Measurements from ENCODE around the gene ARL15. TPM values are rescaled to one million over a fixed set of nuclear protein-coding genes. Genes with fewer than 3 reads are reported as not detected.

Gene ARL15
- total RNA-seq, 4 donors from 2014 or later, result 19.6 to 52.5 (median 30.6) TPM

- TF ChIP-seq, protein P1, sequence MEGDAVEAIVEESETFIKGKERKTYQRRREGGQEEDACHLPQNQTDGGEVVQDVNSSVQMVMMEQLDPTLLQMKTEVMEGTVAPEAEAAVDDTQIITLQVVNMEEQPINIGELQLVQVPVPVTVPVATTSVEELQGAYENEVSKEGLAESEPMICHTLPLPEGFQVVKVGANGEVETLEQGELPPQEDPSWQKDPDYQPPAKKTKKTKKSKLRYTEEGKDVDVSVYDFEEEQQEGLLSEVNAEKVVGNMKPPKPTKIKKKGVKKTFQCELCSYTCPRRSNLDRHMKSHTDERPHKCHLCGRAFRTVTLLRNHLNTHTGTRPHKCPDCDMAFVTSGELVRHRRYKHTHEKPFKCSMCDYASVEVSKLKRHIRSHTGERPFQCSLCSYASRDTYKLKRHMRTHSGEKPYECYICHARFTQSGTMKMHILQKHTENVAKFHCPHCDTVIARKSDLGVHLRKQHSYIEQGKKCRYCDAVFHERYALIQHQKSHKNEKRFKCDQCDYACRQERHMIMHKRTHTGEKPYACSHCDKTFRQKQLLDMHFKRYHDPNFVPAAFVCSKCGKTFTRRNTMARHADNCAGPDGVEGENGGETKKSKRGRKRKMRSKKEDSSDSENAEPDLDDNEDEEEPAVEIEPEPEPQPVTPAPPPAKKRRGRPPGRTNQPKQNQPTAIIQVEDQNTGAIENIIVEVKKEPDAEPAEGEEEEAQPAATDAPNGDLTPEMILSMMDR (IDR thresholded peaks at IDR 0.05; ENCODE audit: low read depth), result no peak
Observed at GRCh38 chr5:53915120-53915519, 395.3 kb downstream of the ARL15 start.

DNA sequence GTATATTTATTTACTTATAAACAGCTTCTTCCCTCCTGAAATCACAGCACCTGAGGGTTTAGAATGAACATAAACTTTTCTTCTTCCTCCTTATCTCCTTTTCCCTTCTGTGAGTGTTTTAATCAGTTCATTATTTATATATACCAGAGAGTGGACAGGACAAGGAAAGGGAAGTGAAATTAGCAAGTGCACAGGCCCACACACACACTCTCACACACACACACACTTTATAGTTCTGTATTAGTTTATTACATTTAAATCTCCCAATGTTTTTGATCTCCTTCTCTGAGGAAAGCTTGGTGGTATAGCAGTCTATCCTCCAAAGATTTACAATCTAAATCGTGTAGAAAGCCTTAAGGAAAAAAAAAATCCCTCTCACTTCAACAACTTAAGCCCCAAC is 396.4 kb downstream of the ARL15 start:
- TF ChIP-seq, protein P1 (IDR thresholded peaks at IDR 0.05; ENCODE audit: low read depth), result no peak

GRCh38 chr5:53908757-53909156 is 401.6 kb downstream of the ARL15 start:
- TF ChIP-seq, protein P1 (IDR thresholded peaks at IDR 0.05; ENCODE audit: low read depth), result no peak

DNA sequence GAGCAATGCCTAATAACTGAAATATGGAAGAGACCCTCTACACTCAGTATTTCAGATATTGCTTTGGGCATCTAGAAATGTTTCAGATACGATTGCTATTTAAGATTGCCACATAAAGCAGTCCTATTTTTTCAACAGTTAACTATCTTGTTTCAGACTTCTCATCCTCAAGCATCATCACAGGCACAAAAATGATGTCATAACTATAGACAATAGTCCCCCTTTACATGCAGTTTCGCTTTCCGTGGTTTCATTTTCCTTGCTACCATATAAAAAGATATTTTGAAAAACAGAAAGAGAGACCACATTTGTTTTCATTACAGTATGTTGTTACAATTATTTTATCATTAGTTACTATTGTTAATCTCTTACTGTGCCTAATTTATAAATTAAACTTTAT is 402.5 kb downstream of the ARL15 start:
- TF ChIP-seq, protein P1 (IDR thresholded peaks at IDR 0.05; ENCODE audit: low read depth), result no peak

DNA sequence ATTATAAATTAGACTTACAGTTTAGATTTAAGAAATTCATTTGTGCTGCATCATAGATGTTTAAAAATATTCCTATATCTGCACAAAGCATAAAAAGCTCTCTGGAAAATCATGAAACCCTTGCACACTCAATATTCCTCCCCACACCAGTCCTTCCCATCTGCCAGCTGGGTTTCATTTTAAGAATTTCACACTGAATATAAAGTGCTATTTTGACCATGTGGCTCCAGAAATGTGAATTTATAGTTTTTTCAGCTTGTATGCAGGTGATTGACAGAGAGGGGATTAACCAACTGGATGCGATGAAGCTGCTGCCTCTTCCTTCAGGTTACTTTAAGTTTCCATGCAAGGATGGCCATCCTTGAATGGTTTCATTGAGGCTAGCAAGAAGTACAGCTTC is 403.6 kb downstream of the ARL15 start:
- TF ChIP-seq, protein P1 (IDR thresholded peaks at IDR 0.05; ENCODE audit: low read depth), result no peak

DNA sequence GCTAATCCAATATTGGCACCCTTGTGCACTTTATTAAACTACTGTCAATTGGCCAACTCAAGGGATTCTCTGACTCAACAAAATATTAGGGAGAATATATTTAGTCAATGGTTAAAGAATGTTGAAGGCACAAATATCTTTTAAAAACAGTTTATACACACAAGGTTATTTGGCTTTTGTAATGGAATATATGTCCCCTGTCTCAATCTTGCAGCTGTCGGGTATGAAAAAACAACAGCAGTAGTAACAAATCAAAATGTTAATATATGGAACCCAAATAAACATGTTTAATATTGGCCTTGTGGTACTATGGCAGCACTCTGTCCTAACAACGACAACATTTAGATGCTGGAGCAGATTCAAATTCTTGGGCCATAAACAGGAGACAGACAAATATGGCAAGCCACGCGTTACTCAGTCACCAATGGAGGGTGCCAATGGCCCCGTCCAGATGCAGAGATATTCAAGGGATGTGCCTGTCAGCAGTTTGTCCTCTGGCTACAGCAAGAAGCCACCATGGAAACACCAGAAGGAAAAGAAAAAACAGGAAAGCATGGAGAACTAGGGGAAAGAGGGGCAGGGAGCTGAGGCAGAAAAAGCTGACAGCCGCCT is 408.0 kb downstream of the ARL15 start:
- TF ChIP-seq, protein P1 (IDR thresholded peaks at IDR 0.05; ENCODE audit: low read depth), result no peak

GRCh38 chr5:53900677-53901076 is 409.7 kb downstream of the ARL15 start:
- TF ChIP-seq, protein P1 (IDR thresholded peaks at IDR 0.05; ENCODE audit: low read depth), result no peak
